ENCODE results near the gene FKBP4.

DNA sequence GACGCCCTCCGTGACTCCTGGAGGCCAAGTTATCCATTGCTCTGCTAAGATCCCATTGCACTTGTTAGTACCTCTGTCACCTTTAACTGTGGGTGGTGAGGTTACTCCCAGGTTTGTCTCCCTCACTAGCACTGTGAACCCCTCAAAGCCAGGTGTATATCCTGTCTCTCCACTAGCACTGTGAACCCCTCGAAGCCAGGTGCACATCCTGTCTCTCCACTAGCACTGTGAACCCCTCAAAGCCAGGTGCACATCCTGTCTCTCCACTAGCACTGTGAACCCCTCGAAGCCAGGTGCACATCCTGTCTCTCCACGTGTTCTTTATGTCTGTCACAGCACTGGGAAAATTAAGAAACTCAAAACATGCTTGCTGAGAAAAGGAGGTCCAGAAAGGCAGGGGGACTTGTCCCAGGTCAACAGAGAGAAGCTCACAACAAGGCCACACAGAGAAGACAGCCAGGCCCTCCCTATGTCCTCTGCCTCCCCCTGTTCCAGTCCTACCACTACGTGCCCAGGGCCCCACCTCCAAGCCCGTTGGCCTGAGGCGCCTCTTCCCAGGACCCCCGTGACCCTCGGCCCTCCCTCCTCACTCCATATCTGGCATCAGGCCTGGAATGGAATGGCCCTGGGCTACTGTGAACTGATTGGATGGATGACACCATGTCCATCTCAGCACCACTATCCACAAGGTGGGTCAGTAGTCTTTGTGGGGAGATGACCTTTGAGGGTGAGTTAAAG is 26.4 kb upstream of the FKBP4 start:
- TF ChIP-seq, protein P1, sequence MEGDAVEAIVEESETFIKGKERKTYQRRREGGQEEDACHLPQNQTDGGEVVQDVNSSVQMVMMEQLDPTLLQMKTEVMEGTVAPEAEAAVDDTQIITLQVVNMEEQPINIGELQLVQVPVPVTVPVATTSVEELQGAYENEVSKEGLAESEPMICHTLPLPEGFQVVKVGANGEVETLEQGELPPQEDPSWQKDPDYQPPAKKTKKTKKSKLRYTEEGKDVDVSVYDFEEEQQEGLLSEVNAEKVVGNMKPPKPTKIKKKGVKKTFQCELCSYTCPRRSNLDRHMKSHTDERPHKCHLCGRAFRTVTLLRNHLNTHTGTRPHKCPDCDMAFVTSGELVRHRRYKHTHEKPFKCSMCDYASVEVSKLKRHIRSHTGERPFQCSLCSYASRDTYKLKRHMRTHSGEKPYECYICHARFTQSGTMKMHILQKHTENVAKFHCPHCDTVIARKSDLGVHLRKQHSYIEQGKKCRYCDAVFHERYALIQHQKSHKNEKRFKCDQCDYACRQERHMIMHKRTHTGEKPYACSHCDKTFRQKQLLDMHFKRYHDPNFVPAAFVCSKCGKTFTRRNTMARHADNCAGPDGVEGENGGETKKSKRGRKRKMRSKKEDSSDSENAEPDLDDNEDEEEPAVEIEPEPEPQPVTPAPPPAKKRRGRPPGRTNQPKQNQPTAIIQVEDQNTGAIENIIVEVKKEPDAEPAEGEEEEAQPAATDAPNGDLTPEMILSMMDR (IDR thresholded peaks at IDR 0.05), result no peak
- no peak for TF ChIP-seq POLR2A (IDR thresholded peaks at IDR 0.05)

Data from adrenal gland (tissue), 5 donors.